HCT116 (cell line): ENCODE results near the gene MCOLN1. TPM values are rescaled to one million over a fixed set of nuclear protein-coding genes. Genes with fewer than 3 reads are reported as not detected.

Experiments used
- ATAC-seq: fragments of 200-7000 bp; cut with Tn5 transposase; 2 replicates; pipeline ENCODE4 v1.9.1; 2020; ENCODE audit warnings: mild to moderate bottlenecking, moderate library complexity
- BruUV-seq: library from RNA; stranded (reverse); fragments of 400-500 nt; replicated peaks from 2 replicates; lab custom pipeline; 2021; lab: Mats Ljungman, UMichigan
- CTCF ChIA-PET: fragments of 300-600 bp; sonication (Branson Sonifier 250); formaldehyde crosslinking; loops from one replicate; lab custom pipeline; 2021; ENCODE audit warnings: antibody characterized with exemption; lab: Charles Lee
- POLR2A ChIA-PET: fragments of 300-600, 350-600 bp; sonication (Branson Sonifier 250); formaldehyde crosslinking; loops from one replicate; lab custom pipeline; 2021; ENCODE audit warnings: antibody characterized with exemption; lab: Charles Lee
- RAD21 ChIA-PET, 2 experiments: fragments of 300-600 bp; sonication (Branson Sonifier 250); formaldehyde crosslinking; loops; one replicate each; lab custom pipeline; 2023; ENCODE audit warnings: low total read pairs in 2 of 2; ENCODE audit not compliant: uncharacterized antibody in 2 of 2, unreplicated experiment in 2 of 2, low non-redundant PET in 1 of 2; lab: Charles Lee
- DNase-seq: peaks from one replicate; pipeline ENCODE4 v3.0.0-alpha.2; 2010; ENCODE audit warnings: low read depth, low spot score
- H2AFZ ChIP-seq: fragments of 200-600 bp; shearing (Covaris generic), sonication (generic); 2 replicates; pipeline ENCODE4 v1.6.1; 2017; ENCODE audit warnings: low read depth, mixed run types, mixed read lengths, antibody characterized with exemption, low read length; ENCODE audit not compliant: poor library complexity, severe bottlenecking
- H3K27ac ChIP-seq: 2 replicates; pipeline ENCODE4 v1.5.1; 2012; ENCODE audit warnings: low read depth, low read length
- H3K27me3 ChIP-seq: fragments of 200-600 bp; sonication (generic); 2 replicates; pipeline ENCODE4 v1.6.1; 2016; ENCODE audit warnings: mixed run types, low read length, mixed read lengths; ENCODE audit not compliant: insufficient read depth
- H3K36me3 ChIP-seq, 2 experiments: fragments of 200-500 bp in 1 of 2; fragments of 200-600 bp in 1 of 2; sonication (Bioruptor generic) in 1 of 2; sonication (generic) in 1 of 2; 2 replicates each; pipeline versions ENCODE4 v1.5.1 to v1.6.1; 2014 to 2016; ENCODE audit warnings: low read length in 2 of 2, inconsistent platforms in 1 of 2, mixed read lengths in 1 of 2, mixed run types in 1 of 2; ENCODE audit not compliant: insufficient read depth in 2 of 2, control insufficient read depth in 1 of 2
- H3K4me1 ChIP-seq, 2 experiments: fragments of 200-600 bp in 1 of 2; sonication (generic) in 1 of 2; 2 replicates each; pipeline versions ENCODE4 v1.5.1 to v1.6.1; 2012 to 2017; ENCODE audit warnings: low read length in 2 of 2, inconsistent platforms in 1 of 2, mild to moderate bottlenecking in 1 of 2, mixed read lengths in 1 of 2, mixed run types in 1 of 2, moderate library complexity in 1 of 2; ENCODE audit not compliant: insufficient read depth in 2 of 2, control insufficient read depth in 1 of 2
- H3K4me2 ChIP-seq: fragments of 200-600 bp; sonication (generic); 2 replicates; pipeline ENCODE4 v1.6.1; 2017; ENCODE audit warnings: mixed run types, low read length, mixed read lengths
- H3K4me3 ChIP-seq, 2 experiments: fragments of 200-600 bp in 1 of 2; sonication (generic) in 1 of 2; replicated peaks in 1 of 2; 2 replicates each; pipeline ENCODE4 v1.5.1; 2011 to 2016; ENCODE audit warnings: low read length in 2 of 2, control low read depth in 1 of 2, low read depth in 1 of 2, mild to moderate bottlenecking in 1 of 2, mixed read lengths in 1 of 2, mixed run types in 1 of 2
- H3K79me2 ChIP-seq: fragments of 200-600 bp; sonication (generic); 2 replicates; pipeline ENCODE4 v1.6.1; 2017; ENCODE audit warnings: mild to moderate bottlenecking, mixed run types, low read length, moderate library complexity, mixed read lengths; ENCODE audit not compliant: insufficient read depth
- H3K9ac ChIP-seq: fragments of 200-600 bp; sonication (generic); 2 replicates; pipeline ENCODE4 v1.6.1; 2016; ENCODE audit warnings: low read length, mixed read lengths
- H3K9me2 ChIP-seq: fragments of 200-600 bp; sonication (generic), shearing (Covaris generic); 2 replicates; pipeline ENCODE4 v1.6.1; 2017; ENCODE audit warnings: mixed run types, mild to moderate bottlenecking, moderate library complexity; ENCODE audit not compliant: insufficient read depth
- H3K9me3 ChIP-seq, 2 experiments: fragments of 200-500 bp in 1 of 2; fragments of 200-600 bp in 1 of 2; sonication (Bioruptor generic) in 1 of 2; sonication (generic) in 1 of 2; 2 replicates each; pipeline ENCODE4 v1.6.1; 2014 to 2017; ENCODE audit warnings: low read length in 2 of 2, mixed read lengths in 2 of 2, inconsistent platforms in 1 of 2, low read depth in 1 of 2, mild to moderate bottlenecking in 1 of 2, mixed run types in 1 of 2, moderate library complexity in 1 of 2; ENCODE audit not compliant: control insufficient read depth in 1 of 2, insufficient read depth in 1 of 2
- H4K20me1 ChIP-seq: fragments of 200-600 bp; sonication (generic), shearing (Covaris generic); 2 replicates; pipeline ENCODE4 v1.6.1; 2017; ENCODE audit warnings: mixed run types, mild to moderate bottlenecking, moderate library complexity; ENCODE audit not compliant: insufficient read depth
- CBX3 ChIP-seq: IDR thresholded peaks from 2 replicates; pipeline ENCODE4 v1.6.1; 2012; ENCODE audit warnings: low read depth
- EGR1 ChIP-seq: IDR thresholded peaks from 2 replicates; pipeline ENCODE4 v1.6.1; 2012; ENCODE audit warnings: low read depth
- EZH2 ChIP-seq: fragments of 200-600 bp; sonication (generic); IDR thresholded peaks from 2 replicates; pipeline ENCODE4 v1.6.1; 2017; ENCODE audit warnings: antibody characterized with exemption, mixed run types
- POLR2AphosphoS5 ChIP-seq: IDR thresholded peaks from 2 replicates; pipeline ENCODE4 v1.6.1; 2011; ENCODE audit warnings: mild to moderate bottlenecking, low read depth, low read length, moderate library complexity
- RAD21 ChIP-seq: IDR thresholded peaks from 2 replicates; pipeline ENCODE4 v1.6.1; 2012; ENCODE audit warnings: low read depth, mild to moderate bottlenecking
- SP1 ChIP-seq: IDR thresholded peaks from 2 replicates; pipeline ENCODE4 v1.6.1; 2012; ENCODE audit warnings: low read depth
- YY1 ChIP-seq: IDR thresholded peaks from 2 replicates; pipeline ENCODE4 v1.6.1; 2011; ENCODE audit warnings: low read length, low read depth, moderate library complexity, mild to moderate bottlenecking; ENCODE audit not compliant: insufficient replicate concordance; ENCODE audit errors: extremely low read depth
- intact Hi-C: fragments of 100-400 bp; cut with micrococcal nuclease; formaldehyde crosslinking; loops from 2 replicates; pipeline ENCODE4 v1.10.0; 2022
- total RNA-seq: library from RNA; stranded (reverse); gene quantifications from one replicate; pipeline ENCODE4 v1.2.1, GENCODE V29; 2021; ENCODE audit not compliant: unreplicated experiment
- TF ChIP-seq, protein P1 (sequence below), 3 experiments: fragments of 200-600 bp in 1 of 3; sonication (generic) in 1 of 3; IDR thresholded peaks in 2 of 3; conservative IDR thresholded peaks in 1 of 3; 2 replicates each; pipeline ENCODE4 v1.5.1; 2012 to 2017; ENCODE audit warnings: low read depth in 2 of 3, low read length in 2 of 3, antibody characterized with exemption in 1 of 3, borderline replicate concordance in 1 of 3, control low read depth in 1 of 3, mild to moderate bottlenecking in 1 of 3, mixed read lengths in 1 of 3, mixed run types in 1 of 3, moderate library complexity in 1 of 3; ENCODE audit not compliant: insufficient read depth in 1 of 3

The MCOLN1 gene
- total RNA-seq, 1 experiment from 2014 or later, result 19.1 TPM

DNA sequence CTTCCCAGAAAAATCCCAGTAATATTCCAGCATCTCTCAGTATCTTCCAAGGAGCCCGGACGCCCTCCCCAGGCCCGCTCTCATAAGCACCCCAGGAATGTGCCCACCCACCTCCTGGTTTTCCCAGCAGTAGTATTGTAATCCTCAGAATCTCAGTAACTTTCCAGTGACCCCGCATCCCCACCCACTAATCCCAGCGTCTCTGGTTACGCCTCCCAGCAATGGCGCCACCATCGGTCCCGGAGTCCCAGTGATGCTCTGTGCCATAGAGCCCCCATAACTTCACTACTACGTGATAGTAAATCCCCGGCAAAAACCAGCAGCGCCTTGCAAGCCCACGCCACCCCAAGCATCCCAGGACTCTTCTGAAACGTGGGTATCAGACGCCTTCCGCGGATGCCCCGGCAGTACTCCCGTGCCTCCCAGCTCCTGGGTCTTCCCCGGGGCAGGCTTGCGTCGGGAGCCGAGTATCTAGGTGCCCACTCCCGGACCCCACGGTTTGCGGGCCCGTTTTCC is 12.2 kb downstream of the MCOLN1 start:
- ATAC-seq, result peak; percentile 49
- H2AFZ ChIP-seq, result peak overlapping the region; percentile 5
- no peak for DNase-seq
- ChIA-PET POLR2A (interaction anchor here (0.5 to 1.4 kb wide), 3 partner anchors 11 to 39 kb away, joined by 3 to 4 read pairs (median 3); no protein-coding TSS in a partner anchor), RAD21 (no interaction called here), CTCF (interaction anchor here (1.9 kb wide), 2 partner anchors 34 to 180 kb away, joined by 8 to 10 read pairs; no protein-coding TSS in a partner anchor)
- peak overlapping the region; percentile 81 for H3K27ac ChIP-seq
- peaks cover 4 to 30% of the 10 kb centered on the region in 2 experiments; a peak in 2 of 4 replicates for H3K4me1 ChIP-seq
- H3K9ac ChIP-seq, result peak overlapping the region; percentile 75
- peak overlapping the region; percentile 95 to 96 for H3K4me3 ChIP-seq
- TSS peak; percentile 41 for BruUV-seq
- peaks cover 4 to 5% of the 10 kb centered on the region in 2 experiments; a peak in 1 of 4 replicates for H3K36me3 ChIP-seq
- no peaks in the 10 kb centered on the region for H3K9me3 ChIP-seq
- H3K79me2 ChIP-seq, result no peaks in the 10 kb centered on the region; the same call in 1 of the 2 replicates
- H3K27me3 ChIP-seq, result no peaks in the 10 kb centered on the region
- TF ChIP-seq SP1 (peak; percentile 80), POLR2AphosphoS5 (no peak; the same call in 1 of the 2 replicates), CBX3 (no peak), RAD21 (peak; percentile 67), EZH2 (no peak), YY1 (peak; percentile 87), EGR1 (peak; percentile 53)
- TF ChIP-seq, protein P1, sequence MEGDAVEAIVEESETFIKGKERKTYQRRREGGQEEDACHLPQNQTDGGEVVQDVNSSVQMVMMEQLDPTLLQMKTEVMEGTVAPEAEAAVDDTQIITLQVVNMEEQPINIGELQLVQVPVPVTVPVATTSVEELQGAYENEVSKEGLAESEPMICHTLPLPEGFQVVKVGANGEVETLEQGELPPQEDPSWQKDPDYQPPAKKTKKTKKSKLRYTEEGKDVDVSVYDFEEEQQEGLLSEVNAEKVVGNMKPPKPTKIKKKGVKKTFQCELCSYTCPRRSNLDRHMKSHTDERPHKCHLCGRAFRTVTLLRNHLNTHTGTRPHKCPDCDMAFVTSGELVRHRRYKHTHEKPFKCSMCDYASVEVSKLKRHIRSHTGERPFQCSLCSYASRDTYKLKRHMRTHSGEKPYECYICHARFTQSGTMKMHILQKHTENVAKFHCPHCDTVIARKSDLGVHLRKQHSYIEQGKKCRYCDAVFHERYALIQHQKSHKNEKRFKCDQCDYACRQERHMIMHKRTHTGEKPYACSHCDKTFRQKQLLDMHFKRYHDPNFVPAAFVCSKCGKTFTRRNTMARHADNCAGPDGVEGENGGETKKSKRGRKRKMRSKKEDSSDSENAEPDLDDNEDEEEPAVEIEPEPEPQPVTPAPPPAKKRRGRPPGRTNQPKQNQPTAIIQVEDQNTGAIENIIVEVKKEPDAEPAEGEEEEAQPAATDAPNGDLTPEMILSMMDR (IDR thresholded peaks at IDR 0.05 in 2 of 3, conservative IDR thresholded peaks at IDR 0.05 in 1 of 3; ENCODE audit: borderline replicate concordance in 1 of 3, insufficient read depth in 1 of 3, low read depth in 2 of 3, low read length in 2 of 3), result peak in 1 of 3 experiments; percentile 12; a peak in 2 of 6 replicates
- no peaks in the 10 kb centered on the region for H3K9me2 ChIP-seq
- H4K20me1 ChIP-seq, result no peaks in the 10 kb centered on the region
- intact Hi-C loops, result loop anchor here (1.0 to 2.0 kb wide), 2 partner anchors 12 to 28 kb away; partner anchors contain the start of gene MCOLN1
- peak overlapping the region; percentile 94 for H3K4me2 ChIP-seq
